HG03175 (cell line): ENCODE results near the gene EPHA7.

ENCODE experiments used
- ATAC-seq: cut with Tn5 transposase; IDR thresholded peaks from one replicate; pipeline ENCODE4 v1.9.1; 2021; ENCODE audit warnings: mild to moderate bottlenecking, moderate library complexity; ENCODE audit not compliant: unreplicated experiment

EPHA7 gene

DNA sequence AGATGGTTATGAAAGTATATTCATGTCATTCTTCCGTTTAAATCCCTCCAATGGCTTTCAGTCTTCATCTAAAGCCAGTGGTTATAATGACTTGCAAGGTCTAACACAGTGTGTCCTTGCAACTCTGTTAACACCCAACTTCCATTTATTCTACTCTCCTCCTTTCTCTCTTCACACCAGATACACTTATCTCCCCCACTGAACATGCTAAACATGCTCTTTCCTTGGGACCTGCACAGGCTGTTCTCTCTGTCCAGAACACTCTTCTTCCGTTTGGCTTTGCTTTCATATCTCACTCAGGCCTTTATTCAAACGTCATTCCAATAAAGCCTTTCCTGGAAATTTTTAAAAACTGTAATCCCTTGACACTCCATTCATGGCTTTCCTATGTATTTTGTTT, 91.5 kb downstream of the EPHA7 start:
- no peak for ATAC-seq

DNA sequence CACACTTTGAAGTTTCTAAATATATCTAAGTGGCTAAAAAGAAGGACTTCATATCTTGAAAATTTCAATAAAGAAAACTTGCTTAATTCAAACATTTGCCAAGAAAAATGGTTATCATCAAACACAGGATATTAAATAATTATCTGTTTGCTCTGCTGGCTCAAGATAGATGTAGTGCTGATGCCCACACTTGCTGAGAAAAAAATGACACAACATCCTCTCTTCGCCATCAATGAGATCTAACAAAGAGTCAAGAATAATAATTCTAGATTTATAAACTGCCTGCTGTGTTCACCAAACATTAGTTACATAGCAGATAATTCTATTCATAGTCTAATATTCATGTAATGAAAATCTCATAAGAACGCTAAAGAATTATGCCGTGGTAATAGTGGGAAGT, 93.6 kb downstream of the EPHA7 start:
- ATAC-seq: no peak

DNA sequence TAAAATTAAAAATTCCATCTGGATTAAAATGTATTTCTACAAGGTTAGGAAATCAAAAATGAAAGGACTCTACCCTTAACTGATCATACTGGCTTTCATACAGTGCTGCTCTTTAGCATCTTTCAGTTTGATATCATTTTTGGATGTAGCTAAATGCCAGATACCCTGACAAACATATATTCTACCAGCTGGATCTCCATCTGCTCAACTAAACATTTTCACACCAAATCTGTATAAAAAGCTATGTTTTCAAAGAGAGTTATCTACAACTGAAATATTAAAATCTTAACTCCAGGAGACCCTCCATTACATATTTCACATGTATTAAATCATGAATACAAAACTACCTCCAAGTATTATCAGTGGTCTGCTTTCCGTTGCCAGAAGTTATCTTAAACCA, 95.7 kb downstream of the EPHA7 start:
- ATAC-seq: no peak

DNA sequence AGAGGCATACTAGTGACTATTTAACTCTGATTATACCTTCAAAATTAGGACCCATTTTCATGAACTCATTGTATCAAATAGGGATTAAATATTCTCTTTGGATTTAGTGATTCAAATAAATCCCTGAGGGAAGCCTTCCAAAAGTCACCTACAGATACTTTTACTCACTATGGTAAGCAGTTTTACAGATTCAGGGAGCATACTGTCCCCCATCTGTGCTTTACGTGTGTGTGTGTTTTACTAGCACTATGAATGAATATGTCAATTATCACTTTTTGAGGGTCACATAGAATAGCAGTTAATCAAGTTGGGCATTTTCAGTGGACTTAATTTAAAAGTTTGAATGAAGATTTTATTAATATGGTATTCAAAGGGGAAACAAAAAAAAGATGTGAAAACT, 96.7 kb downstream of the EPHA7 start:
- no peak for ATAC-seq

DNA sequence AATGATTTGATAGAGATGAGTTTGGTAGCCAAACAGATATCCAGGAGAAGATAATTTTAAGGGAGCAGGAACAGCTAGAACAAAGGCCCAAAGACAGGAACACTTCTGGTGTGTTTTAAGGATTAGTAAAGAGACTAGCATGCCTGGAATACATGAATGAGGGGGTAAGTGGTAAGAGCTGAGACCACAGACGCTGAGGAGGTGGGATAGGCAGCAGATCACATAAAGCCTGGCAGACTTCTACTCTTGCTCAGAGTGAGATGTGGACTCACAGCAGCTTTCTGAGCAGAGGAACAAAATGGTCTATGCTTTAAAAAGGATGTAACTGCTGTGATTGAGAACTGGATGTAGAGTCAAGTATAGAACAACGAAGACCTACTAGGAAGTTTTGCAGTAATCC, 100.1 kb downstream of the EPHA7 start:
- no peak for ATAC-seq

DNA sequence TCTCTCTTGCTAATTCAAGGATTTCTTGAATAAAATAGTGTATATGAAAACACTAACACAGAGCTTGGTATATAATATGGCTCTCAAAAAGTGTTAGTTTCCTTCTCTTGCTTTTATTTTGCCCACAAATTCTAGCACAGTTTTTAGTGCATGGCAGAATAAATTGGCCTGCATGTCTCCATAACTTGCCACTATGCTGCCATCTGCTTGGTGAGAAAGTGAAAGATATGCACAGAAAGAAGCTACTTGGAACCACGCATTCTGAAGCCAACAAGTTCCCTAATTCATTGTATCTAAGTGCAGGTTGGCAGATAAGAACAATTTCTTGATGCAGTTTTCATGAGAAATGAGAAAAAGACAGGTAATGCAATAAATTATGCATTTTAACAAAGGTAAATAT, 101.2 kb downstream of the EPHA7 start:
- no peak for ATAC-seq

DNA sequence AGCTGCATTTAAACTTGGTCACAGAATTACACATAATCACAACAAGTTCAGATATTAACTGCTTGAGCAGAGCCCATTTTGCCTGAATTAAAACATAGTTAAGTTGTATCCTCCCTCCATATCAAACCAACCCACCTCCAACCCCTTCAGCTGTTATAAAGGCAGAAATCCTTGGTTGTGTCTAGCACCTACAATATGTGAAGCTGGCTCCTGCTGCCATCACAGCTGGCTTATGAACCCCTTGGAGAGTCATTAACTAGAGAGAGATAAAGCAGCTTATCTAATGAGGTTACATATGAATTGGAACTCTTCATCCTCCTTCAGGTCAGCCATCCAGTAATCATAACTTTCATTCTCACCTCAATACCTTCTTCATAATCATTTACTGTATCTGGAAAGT, 101.8 kb downstream of the EPHA7 start:
- ATAC-seq: no peak

DNA sequence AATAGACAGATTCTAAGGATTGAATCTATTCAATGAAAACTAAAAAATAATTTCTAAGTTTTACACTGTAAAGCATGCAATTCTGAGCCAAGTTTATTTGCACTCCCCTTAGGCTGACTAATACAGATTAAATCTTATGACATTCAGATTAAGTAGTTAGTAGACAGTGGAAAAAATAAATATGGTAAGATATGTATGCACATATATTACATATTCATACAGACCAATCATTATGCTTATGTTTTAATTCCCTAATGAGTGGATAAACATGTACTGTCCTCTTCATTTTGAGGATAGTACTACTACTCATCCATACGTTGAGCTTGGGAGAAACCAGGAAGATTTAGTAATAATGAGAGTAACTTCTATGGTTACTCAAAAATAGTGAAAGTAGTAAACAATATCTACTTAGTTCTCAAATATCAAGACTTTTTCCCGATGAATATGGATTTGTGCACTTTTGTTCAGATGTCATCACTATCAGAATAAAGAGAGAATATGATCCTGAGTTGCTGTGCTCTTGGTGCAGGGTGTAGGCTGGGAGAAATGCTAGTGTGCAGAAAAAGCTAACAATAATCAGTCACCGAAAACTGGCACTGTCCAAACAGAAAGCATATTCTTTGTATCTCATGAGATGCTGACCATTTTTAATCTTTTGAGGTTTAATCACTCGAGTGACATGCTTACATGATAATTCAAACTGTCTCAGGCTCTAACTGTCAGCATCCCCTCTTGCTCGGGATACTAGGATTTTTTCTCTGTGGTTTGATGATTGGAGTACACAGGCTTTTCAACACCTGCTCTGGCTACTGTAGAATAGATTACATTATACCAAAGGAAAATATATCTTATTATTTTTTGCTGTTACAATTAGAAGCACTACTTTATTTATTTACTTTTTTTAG, 111.6 kb downstream of the EPHA7 start:
- no peak for ATAC-seq

DNA sequence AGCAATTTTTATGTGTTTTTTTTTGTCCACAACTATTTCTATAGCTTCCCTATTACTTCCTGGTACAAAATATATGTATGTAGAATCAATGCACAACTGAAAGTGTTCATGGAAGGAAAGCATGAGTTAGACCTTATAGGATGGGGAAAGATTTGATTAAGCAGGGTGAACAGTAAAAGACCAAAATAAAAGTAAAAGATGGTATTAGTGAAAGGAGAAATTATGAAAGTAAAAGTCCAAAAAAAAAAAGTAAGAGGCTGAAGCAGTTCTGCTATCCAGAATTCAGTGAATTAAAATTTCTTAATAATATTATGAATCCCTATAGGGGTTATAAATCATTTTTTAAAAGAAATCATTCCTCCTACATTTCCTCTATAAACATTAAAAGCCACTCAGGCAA, 114.3 kb downstream of the EPHA7 start:
- no peak for ATAC-seq

DNA sequence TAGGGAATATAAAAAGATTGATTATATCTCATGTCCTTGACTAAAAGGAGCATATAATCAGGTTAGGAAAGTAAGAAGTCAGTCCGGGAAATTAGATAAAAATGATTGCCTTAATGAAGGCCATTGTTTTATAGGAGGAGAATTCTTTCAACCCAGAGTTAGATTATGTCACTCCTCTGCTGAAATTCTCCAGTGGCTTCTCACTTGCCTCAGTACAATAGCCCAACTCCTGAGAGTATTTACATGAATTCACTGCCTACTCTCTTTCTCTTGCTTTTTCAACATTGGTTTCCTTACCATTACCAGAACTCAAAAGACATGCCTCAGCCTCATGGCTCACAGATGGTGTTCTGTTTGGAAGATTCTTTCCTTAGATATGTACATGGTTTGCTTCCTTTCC, 114.9 kb downstream of the EPHA7 start:
- no peak for ATAC-seq

DNA sequence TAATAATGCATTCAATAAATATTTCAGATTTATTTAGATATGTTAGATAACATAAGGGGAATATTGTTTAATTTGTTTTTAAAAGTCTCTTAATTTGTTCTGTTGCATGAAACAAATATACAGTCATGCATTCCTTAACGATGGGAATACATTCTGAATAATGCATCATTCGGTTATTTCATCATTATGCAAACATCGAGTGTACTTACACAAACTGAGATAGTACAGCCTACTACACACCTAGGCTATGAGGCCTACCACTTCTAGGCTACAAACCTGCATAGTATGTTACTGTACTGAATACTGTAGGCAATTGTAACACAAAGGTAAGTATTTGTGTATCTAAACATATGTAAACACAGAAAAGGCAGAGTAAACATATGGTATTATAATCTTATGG, 118.7 kb downstream of the EPHA7 start:
- ATAC-seq: no peak

DNA sequence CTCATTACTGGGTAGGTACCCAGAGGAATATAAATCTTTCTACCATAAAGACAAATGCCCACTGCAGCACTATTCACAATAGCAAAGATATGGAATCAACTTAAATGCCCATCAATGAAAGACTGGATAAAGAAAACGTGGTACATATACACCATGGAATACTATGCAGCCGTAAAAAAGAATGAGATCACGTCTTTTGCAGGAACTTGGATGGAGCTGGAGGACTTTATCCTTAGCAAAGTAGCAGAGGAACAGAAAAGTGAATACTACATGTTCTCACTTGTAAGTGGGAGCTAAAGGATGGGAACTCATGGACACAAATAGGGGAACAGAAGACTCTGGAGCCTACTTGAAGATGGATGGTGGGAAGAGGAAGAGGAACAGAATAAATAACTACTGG, 119.7 kb downstream of the EPHA7 start:
- ATAC-seq: no peak

DNA sequence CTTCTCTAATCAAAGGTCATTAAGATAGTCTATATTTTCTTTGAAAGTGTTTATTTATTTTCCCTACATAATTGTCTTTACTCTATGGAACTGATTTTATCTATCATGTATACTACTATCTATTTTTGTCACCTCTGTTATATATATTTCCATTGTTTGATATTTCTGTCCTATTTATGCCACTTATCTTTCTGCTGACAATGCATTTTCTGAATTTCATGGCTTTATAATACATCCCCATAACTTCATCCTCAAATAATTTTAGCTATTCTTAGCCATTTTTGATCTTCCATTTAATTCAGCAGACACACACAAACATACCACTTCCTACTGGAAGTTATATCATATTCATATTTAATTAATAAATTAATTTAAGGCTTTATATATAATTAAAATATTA, 123.7 kb downstream of the EPHA7 start:
- ATAC-seq: no peak

DNA sequence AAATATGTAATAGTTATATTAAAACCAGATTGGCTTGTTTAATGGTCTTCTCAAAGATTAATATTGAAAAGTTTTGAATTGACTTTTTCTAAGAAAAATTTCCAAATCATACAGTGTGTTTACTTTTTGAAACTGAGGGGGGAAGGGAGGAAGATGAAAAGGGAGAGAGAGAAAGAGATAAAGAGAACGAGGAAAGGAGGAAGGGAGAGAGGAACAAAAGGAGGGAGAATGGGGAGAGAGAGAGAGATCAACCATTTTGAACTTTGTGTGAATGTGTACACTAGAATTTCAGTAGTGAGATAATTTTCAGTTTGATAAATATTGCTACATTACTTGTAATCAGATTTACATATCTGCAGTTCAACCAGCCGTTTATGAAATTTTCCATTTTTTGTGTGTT, 124.5 kb downstream of the EPHA7 start:
- no peak for ATAC-seq

DNA sequence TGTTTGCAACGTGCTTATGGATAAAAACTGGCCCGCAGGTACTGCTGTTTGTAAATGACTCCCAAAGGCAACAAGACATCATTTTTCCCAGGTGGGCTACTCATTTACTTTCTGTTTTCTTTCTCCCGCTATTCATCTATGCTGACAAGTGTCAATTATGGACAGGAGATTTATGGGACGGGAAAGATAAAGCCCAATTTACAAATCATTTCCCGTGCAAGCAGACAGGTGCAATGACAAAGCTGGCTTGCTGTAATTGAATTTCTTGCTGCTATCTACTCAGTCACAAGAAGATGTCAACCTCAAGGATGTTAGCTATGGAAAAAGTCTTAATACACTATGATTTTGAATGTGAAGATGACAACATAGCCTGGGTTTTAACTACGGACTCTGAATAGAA, 125.5 kb downstream of the EPHA7 start:
- ATAC-seq: no peak

DNA sequence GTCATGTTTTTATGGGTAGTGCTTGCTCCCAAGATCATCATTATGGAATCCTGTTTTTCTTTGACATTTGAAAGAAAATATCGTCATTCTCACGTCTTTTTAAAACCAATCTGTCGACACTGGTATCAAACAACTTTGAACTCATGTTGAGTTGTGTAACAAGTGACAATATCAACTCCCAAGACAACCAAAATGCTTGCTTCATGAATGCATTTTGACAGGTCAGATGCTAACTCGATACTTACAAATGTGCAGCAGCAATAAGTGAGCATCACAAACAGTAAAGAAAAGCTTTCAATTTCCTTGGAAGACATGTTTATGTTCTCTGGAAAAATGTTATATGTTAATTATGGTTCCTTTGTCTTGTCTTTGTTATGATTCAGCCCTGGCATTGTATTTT, 125.9 kb downstream of the EPHA7 start:
- ATAC-seq: no peak

DNA sequence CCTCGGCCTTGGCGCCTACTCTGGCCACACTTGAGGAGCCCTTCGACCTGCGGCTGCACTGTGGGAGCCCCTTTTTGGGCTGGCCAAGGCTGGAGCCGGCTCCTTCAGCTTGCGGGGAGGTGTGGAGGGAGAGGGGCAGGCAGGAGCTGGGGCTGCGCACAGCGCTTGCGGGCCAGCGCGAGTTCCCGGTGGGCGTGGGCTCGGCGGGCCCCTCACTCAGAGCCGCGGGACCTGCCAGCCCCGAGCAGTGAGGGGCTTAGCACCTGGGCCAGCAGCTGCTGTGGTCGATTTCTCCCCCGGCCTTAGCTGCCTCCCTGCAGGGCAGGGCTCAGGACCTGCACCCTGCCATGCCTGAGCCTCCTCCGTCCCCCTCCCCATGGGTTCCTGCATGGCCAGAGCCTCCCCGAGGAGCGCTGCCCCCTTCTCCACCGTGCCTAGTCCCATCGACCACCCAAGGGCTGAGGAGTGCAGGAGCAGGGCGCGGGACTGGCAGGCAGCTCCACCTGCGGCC, 136.8 kb downstream of the EPHA7 start:
- no peak for ATAC-seq

DNA sequence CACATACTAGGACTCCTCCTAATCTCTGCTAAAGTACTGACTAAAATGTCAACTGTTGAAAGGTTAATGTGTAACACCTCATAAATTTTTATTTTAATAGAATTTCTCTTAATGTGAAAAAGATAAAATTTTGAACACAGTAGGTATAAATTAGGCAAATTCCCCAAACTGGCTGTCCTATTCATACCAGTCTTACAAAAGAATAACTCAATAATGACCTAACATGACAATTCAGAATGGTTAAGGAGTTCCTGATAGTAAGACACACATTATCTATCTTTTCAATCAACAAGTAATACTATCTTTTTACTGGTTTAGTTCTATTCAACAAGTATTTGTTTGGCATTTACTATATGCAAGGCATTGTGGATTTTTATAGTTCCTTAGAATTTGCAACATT, 141.1 kb downstream of the EPHA7 start:
- no peak for ATAC-seq

DNA sequence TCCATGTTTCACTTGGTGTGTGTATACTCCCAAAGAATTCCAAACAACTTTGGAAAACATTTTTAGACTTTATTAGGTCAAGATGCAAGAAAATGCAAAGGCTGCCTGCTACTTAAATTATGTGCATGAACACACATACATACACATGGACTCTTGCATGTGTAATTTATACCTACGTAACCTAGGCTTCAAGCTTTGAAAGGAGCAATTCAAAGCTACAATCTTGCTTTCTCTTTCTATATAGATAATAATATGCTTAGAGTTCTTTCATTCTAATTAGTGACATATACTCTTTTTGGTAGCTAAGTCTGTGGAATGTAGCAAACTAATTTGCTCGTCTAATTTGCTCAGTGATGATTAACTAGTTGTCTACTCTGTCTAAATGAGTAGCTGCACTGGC, 146.5 kb downstream of the EPHA7 start:
- ATAC-seq: no peak

DNA sequence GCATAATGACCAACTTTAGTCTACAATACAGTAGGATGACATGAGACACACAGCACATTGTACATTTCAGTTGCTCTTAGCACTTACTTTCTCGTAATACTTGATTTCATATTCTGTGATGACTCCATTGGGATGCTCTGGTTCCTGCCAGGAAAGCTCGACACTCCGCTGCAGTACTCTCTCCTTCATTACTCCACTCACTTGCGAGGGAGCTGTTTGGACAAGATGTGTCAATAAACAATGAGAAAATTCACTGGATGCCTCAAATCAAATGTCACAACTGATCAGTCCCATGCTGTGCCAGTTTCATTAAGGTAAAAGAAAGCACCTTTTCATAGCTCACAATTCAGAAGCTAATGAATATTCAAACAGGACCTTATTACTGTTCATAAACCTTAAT, 147.1 kb downstream of the EPHA7 start:
- no peak for ATAC-seq

DNA sequence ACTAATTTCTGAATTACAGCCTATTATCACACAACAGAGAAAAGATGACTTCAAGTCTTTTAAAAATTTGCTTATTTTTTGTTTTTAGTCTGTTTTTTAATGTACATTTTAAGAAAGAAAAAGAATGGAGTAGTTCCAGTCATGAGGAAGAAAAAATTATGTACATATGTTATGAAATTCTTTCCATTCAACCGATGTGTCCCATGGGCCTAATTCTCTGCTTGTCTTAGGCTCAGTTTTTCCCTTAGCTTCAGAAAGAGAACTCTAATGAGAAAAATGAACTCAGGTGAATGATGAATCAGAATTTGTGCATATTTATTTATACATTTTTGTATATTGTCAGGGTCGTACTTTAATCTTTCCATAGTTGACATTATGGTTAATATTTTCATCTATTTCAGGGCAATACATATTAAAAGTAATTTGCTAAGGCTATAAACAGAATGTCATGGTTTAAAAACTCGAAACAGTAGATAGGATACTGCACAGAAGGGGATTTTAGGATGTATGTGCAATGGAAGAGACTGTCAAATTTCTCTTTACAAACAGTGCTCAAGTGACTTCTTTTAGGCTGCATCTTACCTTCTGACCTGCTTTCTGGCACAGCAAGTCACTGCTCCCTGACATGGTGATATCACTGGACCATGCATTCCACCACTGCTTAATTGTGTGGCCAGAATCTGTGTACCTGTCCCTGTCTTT, 153.1 kb downstream of the EPHA7 start:
- no peak for ATAC-seq

DNA sequence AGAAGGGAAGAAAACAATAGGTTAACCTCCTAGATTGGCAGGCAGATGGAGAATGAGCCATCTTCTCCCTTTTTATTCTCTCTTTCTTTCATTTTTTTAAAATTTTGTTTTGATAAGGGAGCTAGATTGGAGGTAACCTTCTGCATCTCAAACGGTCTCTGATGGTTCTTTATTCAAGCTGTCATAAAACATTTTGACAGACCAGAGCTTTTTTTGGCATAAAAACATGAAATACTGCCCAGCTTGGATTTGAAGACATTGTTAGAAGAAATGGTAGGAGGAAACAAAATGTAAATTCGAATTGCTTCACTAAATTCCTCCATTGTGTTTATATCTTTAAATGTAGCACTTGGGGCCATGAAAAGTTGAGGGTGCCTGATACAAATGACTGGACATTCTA, 158.5 kb downstream of the EPHA7 start:
- no peak for ATAC-seq
